Gastroesophageal sphincter (tissue), 2 donors: ENCODE measurements around the gene RAMP2.

Experiments
- EP300 ChIP-seq: sonication (generic); formaldehyde crosslinking; IDR thresholded peaks from one replicate; pipeline ENCODE4 v1.6.1; 2017; ENCODE audit warnings: antibody characterized with exemption, mild to moderate bottlenecking
- POLR2A ChIP-seq, 2 donors: fragments of 450-650 bp; IDR thresholded peaks; one replicate each; pipeline ENCODE4 v1.6.1; 2017; ENCODE audit warnings: antibody characterized with exemption in 2 of 2, mild to moderate bottlenecking in 2 of 2, moderate library complexity in 1 of 2

GRCh38 chr17:42775534-42776098 lies 14.6 kb downstream of the RAMP2 start:
- TF ChIP-seq POLR2A (IDR thresholded peaks at IDR 0.05) (no peak), EP300 (no peak)
